GM15510 (cell line): ENCODE results near the gene UNC5A.

Experiments
- POLR2A ChIP-seq: IDR thresholded peaks from 3 replicates; pipeline ENCODE4 v1.6.1; 2011; ENCODE audit warnings: borderline replicate concordance; ENCODE audit not compliant: insufficient read length; ENCODE audit errors: extremely low read depth

UNC5A gene

GRCh38 chr5:176863041-176863764 is 52.8 kb downstream of the UNC5A start:
- TF ChIP-seq POLR2A = no peak

GRCh38 chr5:176863765-176864098 is 53.4 kb downstream of the UNC5A start:
- TF ChIP-seq POLR2A = no peak

GRCh38 chr5:176864755-176865154 is 54.4 kb downstream of the UNC5A start:
- no peak for TF ChIP-seq POLR2A

- no peak for TF ChIP-seq POLR2A
These were observed 55.6 kb downstream of the UNC5A start for GRCh38 chr5:176865964-176866363.

- TF ChIP-seq POLR2A = no peak
These were observed 56.5 kb downstream of the UNC5A start for GRCh38 chr5:176866707-176867310.

GRCh38 chr5:176868126-176868525 is 57.8 kb downstream of the UNC5A start:
- TF ChIP-seq POLR2A = no peak

- TF ChIP-seq POLR2A = no peak
These were observed 58.4 kb downstream of the UNC5A start for GRCh38 chr5:176868731-176869130.

- TF ChIP-seq POLR2A = no peak
These were observed 59.2 kb downstream of the UNC5A start for GRCh38 chr5:176869501-176870109.

GRCh38 chr5:176870110-176870591 is 59.8 kb downstream of the UNC5A start:
- no peak for TF ChIP-seq POLR2A

- TF ChIP-seq POLR2A = no peak
These were observed 63.3 kb downstream of the UNC5A start for GRCh38 chr5:176873541-176874172.

- TF ChIP-seq POLR2A = no peak
These were observed 63.9 kb downstream of the UNC5A start for GRCh38 chr5:176874198-176874780.

GRCh38 chr5:176875014-176875550 is 64.7 kb downstream of the UNC5A start:
- no peak for TF ChIP-seq POLR2A

- no peak for TF ChIP-seq POLR2A
These were observed 65.6 kb downstream of the UNC5A start for GRCh38 chr5:176875783-176876505.
